ENCODE data around the gene DLX1.
A peak's percentile ranks its signal among the peaks of the same experiment; 100 is the strongest.

Gene DLX1

DNA sequence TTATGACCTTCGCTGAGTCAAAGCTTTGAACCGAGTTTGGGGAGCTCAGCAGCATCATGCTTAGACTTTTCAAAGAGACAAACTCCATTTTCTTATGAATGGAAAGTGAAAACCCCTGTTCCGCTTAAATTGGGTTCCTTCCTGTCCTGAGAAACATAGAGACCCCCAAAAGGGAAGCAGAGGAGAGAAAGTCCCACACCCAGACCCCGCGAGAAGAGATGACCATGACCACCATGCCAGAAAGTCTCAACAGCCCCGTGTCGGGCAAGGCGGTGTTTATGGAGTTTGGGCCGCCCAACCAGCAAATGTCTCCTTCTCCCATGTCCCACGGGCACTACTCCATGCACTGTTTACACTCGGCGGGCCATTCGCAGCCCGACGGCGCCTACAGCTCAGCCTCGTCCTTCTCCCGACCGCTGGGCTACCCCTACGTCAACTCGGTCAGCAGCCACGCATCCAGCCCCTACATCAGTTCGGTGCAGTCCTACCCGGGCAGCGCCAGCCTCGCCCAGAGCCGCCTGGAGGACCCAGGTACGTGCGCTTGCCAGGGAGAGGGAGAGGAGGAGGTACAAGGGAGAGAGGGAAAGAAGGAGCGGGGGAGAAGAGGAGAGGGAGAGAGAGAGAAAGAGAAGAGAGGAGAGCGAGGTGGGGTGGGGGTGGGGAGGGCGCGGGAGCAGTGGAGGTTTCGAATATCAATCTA, at the start of gene DLX1:
Gene DLX1, plus strand, starts transcription at position 48 of the 700 bp plus-strand sequence. Its CDS starts 171 bp downstream, at position 219.
- Mint-ChIP-seq H3K36me3 (no peaks in the 10 kb centered on the region), H3K4me1 (ENCODE audit: low read depth) (peaks cover 51% of the 10 kb centered on the region), H3K27me3 (peaks cover 63% of the 10 kb centered on the region), H3K27ac (no peak within 1 kb of the TSS), H3K9me3 (ENCODE audit: low read depth) (no peaks in the 10 kb centered on the region), H3K4me3 (peak within 1 kb of the TSS; percentile 79)

DNA sequence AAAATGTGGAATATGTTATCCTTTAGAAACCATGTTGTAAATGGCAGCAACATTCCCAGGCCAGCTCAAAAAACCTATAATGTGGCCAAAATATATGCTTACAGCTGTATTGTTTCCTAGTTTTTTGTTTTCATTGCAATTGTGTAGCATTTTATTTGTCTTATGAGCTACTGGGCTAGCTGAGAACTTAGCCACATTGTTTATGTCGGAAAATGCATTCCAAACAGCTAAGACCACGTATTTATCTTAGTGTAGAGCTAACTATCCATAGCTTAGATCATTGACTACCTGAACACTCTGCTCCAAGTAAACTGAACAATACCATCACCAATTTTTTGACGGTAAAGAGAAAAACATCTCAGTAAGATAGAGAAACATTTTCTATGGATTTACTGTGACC, 47.2 kb upstream of the DLX1 start:
- Mint-ChIP-seq H3K36me3 (no peaks in the 10 kb centered on the region), H3K27ac (no peak overlapping the region), H3K27me3 (no peaks in the 10 kb centered on the region), H3K4me1 (ENCODE audit: low read depth) (no peaks in the 10 kb centered on the region), H3K4me3 (no peak overlapping the region), H3K9me3 (ENCODE audit: low read depth) (no peaks in the 10 kb centered on the region)

DNA sequence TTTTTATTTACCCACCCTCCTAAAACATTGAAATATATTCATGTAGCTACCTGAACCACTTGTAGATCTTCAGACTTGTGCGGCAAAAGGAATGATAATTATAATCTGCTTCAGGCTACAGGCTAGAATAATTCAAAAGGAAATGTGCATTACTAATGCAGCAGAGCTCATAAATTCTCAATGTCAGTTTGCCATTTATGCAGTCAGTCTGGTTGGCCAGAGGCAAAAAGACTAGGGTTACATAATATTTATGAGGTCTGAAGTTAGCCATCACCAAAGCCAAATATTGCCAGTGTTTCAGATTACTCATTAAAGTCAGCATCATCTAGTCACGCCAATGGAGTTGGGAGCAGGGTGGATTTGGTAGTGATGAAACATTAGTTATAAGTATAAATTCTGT, 46.7 kb upstream of the DLX1 start:
- H3K9me3 Mint-ChIP-seq (ENCODE audit: low read depth) = no peaks in the 10 kb centered on the region
- no peaks in the 10 kb centered on the region for H3K27me3 Mint-ChIP-seq
- H3K27ac Mint-ChIP-seq = no peak overlapping the region
- no peaks in the 10 kb centered on the region for H3K36me3 Mint-ChIP-seq
- H3K4me3 Mint-ChIP-seq = no peak overlapping the region
- H3K4me1 Mint-ChIP-seq (ENCODE audit: low read depth) = no peaks in the 10 kb centered on the region

DNA sequence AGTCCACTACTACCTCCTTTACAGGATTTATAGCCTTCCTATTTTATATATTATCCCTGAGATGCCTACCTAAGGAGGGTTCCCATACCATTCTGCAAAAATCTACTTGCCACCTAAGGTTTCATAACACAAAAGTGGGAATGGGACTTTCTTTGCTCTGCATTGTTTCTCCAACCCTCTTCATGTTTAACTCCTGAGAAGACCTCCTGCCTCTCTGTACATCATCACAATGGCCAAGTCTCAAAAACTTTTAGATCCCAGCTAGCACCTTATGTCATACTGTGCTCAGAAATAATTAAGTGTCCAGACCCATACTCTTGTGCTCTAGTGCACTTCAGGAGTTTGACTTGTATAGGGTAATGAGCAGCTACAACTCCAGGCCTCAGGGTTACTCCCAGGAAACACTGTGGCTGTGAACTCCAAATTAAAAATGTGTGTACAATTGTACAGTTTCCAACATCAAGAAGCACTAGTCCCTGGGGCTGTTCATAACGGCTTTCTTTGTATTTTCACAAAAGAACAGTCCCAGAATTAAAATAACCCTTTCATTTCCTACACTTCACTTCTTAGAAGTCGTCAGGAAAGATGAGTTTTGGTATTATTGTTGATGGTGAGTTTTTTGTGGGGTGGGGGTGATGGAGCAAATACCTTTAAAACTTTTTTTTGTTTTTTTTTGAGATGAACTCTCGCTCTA, 46.1 kb upstream of the DLX1 start:
- Mint-ChIP-seq H3K36me3 (no peaks in the 10 kb centered on the region), H3K27ac (no peak overlapping the region), H3K4me3 (no peak overlapping the region), H3K9me3 (ENCODE audit: low read depth) (no peaks in the 10 kb centered on the region), H3K27me3 (no peaks in the 10 kb centered on the region), H3K4me1 (ENCODE audit: low read depth) (no peaks in the 10 kb centered on the region)

DNA sequence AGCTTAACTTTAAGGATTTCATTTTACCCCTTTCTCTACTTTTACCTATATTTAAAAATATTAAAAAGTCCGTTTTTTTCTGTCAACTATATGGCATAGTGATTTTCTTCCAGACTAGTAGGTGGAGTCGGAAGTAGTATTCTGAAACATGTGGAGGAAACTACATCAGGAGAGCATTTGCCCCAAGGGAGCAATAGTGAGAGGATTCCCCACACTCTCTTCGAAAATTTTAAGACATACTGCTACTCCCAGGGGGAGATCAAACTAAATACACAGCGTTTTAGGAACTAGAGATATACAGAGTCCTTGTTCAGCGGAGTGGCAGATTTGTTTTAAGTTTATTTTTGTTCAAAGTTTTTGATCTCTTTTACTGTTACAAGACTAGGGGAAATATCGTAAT, 45.0 kb upstream of the DLX1 start:
- H3K36me3 Mint-ChIP-seq = no peaks in the 10 kb centered on the region
- H3K27me3 Mint-ChIP-seq = no peaks in the 10 kb centered on the region
- H3K27ac Mint-ChIP-seq = no peak overlapping the region
- H3K4me1 Mint-ChIP-seq (ENCODE audit: low read depth) = no peaks in the 10 kb centered on the region
- no peaks in the 10 kb centered on the region for H3K9me3 Mint-ChIP-seq (ENCODE audit: low read depth)
- no peak overlapping the region for H3K4me3 Mint-ChIP-seq

DNA sequence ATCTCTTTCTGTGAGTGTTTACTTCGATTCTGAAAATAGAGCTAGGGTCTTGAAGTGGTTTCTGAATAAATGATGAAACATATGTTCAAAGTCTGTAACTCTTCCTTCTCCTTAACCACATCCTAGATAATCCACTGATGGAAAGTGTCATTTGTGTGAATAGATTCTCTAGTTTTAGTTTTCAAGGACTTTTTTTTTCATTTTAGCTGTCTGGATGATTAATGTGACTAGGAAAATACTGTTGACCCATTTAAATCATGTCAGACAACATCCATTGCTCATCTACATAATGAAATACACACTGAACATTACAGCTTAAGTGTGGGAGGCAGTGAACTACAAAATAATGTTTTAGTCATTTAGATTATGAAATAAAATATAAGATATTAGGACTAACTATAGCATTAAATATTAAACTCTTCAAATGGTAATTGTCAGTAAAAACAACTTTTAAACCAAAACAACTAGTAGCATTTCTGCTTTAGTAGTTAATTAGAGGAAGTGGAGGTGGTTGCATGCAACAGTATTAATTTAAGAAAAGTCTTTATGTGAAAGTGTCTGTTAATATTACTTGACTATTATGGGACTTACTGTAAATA, 39.1 kb upstream of the DLX1 start:
- Mint-ChIP-seq H3K27ac (no peak overlapping the region), H3K9me3 (ENCODE audit: low read depth) (no peaks in the 10 kb centered on the region), H3K4me3 (no peak overlapping the region), H3K36me3 (peaks cover 1% of the 10 kb centered on the region), H3K27me3 (no peaks in the 10 kb centered on the region), H3K4me1 (ENCODE audit: low read depth) (peaks cover 4% of the 10 kb centered on the region)

DNA sequence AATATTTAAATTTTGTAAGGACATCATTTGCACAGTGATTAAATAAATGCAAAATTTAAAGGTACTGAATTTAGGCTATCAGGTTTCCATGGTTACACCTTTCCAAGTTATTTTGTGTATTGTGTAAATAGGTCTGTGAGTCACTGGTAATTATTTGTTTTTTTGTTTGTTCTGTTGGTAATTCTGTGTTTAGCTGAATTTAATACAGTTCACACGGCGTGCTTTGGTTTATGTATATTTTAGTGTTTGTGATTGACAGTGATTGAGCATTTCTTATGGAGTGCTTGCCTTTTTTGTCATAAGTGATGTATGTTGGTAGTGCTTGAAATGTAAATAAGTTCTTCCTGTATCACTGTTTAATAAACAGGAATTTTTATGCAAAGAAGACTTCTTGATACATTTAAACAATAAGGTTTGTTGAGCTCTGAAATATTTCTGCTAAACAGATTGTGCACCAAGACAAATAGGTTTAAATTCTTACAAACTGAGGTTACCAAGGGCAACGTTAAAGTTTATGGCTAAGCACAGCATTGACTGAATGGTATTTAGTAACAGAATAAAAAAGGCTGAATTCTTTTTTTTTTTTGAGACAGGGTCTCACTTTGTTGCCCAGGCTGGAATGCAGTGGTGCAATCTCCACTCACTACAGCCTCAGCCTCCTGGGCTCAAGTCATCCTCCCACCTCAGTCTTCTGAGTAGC, 38.3 kb upstream of the DLX1 start:
- Mint-ChIP-seq H3K4me3 (no peak overlapping the region), H3K9me3 (ENCODE audit: low read depth) (no peaks in the 10 kb centered on the region), H3K36me3 (peaks cover 4% of the 10 kb centered on the region), H3K27ac (no peak overlapping the region), H3K27me3 (no peaks in the 10 kb centered on the region), H3K4me1 (ENCODE audit: low read depth) (peaks cover 4% of the 10 kb centered on the region)

DNA sequence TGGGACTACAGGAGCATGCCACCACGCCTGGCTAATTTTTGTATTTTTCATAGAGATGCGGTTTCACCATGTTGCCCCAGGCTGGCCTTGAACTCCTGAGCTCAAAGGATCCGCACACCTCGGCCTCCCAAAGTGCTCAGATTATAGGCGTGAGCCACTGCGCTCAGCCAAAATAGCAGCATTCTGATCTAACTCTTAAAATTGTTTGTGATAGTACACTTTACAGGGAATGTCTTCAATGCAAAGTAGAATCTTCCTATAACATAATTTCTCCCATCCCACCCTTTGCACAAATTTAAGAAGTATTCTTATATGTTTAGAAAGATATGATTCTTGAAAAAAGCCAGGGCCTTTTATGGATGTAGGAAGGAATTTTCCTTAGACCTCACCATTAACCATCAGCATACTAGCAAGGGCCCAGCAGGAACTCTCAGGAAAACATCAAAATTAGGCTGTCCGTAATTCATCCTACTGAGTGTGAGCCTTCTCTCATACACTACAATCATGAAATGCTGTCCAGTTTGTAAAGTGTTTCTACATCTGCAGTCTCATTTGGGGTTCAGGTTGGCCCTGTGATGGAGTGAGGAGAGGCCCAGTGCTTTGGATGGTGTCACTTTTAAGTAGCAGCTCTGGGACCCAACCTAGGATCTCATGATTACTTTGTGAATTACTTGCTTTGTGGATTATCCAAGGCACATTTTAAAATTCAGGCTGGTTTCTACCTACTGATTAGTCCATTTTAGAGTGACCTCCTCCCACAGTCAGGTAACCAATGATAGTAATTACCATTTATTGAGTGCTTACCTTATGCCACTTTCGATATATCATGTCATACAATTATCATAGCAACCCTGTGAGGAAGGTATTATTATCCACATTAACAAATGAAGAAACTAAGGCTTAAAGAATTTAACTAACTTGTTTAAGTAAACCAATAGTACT, 37.5 kb upstream of the DLX1 start:
- Mint-ChIP-seq H3K9me3 (ENCODE audit: low read depth) (no peaks in the 10 kb centered on the region), H3K4me3 (no peak overlapping the region), H3K27ac (no peak overlapping the region), H3K36me3 (peaks cover 4% of the 10 kb centered on the region), H3K27me3 (no peaks in the 10 kb centered on the region), H3K4me1 (ENCODE audit: low read depth) (peaks cover 4% of the 10 kb centered on the region)

DNA sequence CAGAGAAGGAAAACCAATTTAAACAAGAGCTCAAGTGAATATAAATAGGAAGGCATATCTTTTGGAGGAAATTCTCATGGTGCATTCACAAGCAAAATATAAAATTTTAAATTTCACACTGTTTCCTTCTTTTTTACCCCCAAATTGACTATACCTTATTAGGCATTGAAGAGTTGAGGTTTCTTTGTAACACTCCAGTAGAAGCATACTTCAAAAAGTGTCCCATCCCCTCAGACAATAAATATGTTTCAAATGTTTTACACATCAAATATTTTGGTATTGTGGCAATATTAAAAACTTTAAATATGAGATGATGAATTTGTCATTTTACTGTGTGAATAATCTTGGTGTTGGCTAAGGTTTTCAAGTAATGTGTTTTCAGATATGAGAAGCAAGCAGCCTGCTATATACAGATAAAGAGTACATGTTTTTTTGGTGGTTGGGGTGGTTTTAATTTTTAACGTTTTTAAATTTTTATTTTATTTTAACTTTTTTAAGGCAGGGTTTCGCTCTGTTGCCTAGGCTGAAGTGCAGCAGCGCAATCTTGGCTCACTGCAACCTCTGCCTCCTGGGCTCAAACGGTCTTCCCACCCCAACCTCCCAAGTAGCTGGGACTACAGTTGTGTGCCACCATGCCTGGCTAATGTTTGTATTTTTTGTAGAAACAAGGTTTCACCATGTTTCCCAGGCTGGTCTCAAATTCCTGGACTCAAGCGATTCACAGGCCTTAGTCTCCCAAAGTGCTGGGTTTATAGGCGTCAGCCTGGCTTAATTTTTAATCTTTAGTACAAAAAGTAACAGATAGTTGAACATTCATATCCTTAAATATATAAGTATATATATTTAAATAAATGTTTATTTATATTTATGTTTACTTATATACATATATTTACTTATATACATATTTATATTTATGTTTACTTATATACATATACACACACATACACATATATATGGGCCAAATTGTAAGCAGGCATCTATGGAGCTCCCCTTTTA, 36.5 kb upstream of the DLX1 start:
- Mint-ChIP-seq H3K4me1 (ENCODE audit: low read depth) (peaks cover 4% of the 10 kb centered on the region), H3K4me3 (no peak overlapping the region), H3K36me3 (peaks cover 4% of the 10 kb centered on the region), H3K27ac (no peak overlapping the region), H3K27me3 (no peaks in the 10 kb centered on the region), H3K9me3 (ENCODE audit: low read depth) (no peaks in the 10 kb centered on the region)

DNA sequence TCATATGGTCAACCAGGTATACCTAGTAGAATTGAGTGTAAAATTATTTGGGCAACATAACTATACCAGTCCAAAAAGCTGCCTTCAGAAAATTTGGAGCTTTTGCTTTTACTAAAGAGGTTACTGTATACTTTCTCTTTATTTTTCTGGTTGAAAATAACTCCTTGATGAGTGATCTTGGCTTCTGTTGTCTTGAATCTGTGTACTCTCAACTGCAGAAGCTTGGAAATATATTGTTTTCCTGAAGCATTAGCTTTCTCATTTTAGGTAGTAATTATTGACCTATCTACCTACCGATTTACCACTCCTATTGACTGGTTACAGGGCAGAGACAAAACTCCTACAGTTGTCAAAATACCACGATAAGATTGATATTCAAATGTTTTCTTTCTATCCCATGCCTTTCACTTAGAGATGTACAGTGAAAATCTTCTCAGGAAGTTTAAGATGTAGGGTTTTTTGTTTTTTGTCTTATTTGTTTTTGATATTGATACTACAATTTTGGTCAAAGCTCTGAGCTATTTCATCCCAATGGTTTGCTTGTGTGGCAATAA, 35.7 kb upstream of the DLX1 start:
- Mint-ChIP-seq H3K4me3 (no peak overlapping the region), H3K9me3 (ENCODE audit: low read depth) (no peaks in the 10 kb centered on the region), H3K36me3 (peaks cover 4% of the 10 kb centered on the region), H3K27ac (no peak overlapping the region), H3K4me1 (ENCODE audit: low read depth) (peaks cover 4% of the 10 kb centered on the region), H3K27me3 (no peaks in the 10 kb centered on the region)

DNA sequence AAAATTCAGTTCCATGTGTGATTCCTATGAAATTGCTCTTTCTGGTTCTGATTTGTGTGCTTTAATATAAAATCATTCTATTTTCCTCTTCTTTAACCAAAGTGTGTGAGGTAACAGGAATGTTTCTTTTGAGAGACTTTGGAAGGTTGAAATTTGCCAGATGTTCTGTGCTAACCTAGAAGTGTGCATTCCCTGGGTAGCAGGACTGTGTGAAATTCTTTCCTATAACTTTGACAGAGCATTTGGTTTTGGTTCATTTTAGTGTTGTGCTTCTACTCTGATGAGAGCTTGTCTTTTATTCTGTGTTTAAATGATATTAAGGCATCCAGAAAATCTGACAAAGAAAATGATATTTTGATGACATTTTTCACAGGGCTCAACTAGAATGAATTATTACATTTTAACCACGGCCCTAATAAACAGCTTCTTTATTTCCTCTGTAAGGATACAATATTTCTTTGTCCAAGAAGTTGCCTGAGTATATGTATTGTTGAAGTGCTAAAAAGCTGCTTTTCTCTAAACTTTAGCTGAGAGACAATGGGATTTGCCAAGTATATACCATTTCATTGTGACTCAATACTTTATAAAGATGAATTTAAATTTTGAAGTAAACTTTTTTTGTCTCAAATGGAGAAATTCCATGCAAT, 34.7 kb upstream of the DLX1 start:
- H3K27me3 Mint-ChIP-seq = no peaks in the 10 kb centered on the region
- no peaks in the 10 kb centered on the region for H3K9me3 Mint-ChIP-seq (ENCODE audit: low read depth)
- H3K27ac Mint-ChIP-seq = no peak overlapping the region
- peaks cover 4% of the 10 kb centered on the region for H3K36me3 Mint-ChIP-seq
- no peak overlapping the region for H3K4me3 Mint-ChIP-seq
- H3K4me1 Mint-ChIP-seq (ENCODE audit: low read depth) = peaks cover 4% of the 10 kb centered on the region

DNA sequence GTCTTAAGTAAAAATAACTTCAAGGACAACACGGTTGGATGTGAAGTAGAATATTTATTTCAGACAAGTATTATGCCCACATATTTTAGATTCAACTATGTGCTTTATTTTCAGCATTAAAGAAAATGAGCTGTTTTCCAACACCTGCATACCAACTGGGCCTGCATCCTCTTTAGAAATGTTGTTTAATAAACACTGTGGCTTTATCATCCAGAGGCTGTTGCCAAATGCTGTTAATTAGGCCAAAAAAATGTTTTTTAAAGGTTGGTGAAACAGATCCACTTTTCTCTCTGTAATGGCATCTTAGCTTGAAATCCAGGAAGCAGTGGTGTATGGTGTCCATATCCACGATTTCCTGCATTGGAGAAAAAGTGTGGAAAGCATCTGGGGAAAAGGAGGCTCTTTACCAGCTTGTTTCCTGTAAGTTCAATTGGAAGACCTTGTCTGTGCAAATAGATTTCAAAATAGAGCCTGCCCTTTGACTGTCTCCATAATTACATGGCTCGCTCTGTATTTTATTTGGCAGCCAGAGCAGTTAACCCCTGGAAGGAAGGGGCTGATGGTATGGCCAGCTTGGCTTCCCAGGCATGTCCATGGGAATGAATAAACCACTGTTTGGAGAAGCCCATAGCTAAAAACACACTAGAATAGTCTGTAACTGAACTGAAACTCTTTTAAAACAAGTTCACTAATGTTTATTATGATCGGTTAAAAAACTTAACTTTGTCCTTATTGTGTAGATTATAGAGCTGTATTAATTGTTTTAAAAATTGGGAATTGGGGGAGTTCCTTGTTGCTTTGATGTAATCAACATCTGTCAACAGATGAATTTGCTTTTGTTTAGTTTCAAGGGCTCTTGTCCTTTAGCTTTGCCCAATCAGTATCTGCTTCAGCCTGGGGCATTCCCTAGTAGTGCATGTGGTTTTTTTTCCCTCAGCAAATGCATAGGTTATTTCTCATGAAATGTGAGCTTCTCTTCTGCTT, 33.0 kb upstream of the DLX1 start:
- Mint-ChIP-seq H3K27me3 (no peaks in the 10 kb centered on the region), H3K9me3 (ENCODE audit: low read depth) (no peaks in the 10 kb centered on the region), H3K4me1 (ENCODE audit: low read depth) (no peaks in the 10 kb centered on the region), H3K27ac (no peak overlapping the region), H3K36me3 (peaks cover 4% of the 10 kb centered on the region), H3K4me3 (no peak overlapping the region)

All from activated naive CD8-positive, alpha-beta T cell (primary cell).